ENCODE measurements around the gene ACP7.

GRCh38 chr19:39086386-39086785 is 2.2 kb downstream of the ACP7 start:
- TF ChIP-seq MAZ (IDR thresholded peaks at IDR 0.05; ENCODE audit: borderline replicate concordance, low read depth, low read length) (no peak), RFX5 (IDR thresholded peaks at IDR 0.05) (no peak), EP300 (IDR thresholded peaks at IDR 0.05) (no peak), RAD21 (conservative IDR thresholded peaks at IDR 0.05 in 1 of 2, IDR thresholded peaks at IDR 0.05 in 1 of 2) (no peak), KDM1A (IDR thresholded peaks at IDR 0.05; ENCODE audit: low read depth) (no peak), ATOH8 (CRISPR knock-in tag; IDR thresholded peaks at IDR 0.05; ENCODE audit: low read depth) (no peak), ESRRA (IDR thresholded peaks at IDR 0.05; ENCODE audit: borderline replicate concordance, low read length) (no peak), JUN (IDR thresholded peaks at IDR 0.05) (no peak)
- TF ChIP-seq, protein P1, sequence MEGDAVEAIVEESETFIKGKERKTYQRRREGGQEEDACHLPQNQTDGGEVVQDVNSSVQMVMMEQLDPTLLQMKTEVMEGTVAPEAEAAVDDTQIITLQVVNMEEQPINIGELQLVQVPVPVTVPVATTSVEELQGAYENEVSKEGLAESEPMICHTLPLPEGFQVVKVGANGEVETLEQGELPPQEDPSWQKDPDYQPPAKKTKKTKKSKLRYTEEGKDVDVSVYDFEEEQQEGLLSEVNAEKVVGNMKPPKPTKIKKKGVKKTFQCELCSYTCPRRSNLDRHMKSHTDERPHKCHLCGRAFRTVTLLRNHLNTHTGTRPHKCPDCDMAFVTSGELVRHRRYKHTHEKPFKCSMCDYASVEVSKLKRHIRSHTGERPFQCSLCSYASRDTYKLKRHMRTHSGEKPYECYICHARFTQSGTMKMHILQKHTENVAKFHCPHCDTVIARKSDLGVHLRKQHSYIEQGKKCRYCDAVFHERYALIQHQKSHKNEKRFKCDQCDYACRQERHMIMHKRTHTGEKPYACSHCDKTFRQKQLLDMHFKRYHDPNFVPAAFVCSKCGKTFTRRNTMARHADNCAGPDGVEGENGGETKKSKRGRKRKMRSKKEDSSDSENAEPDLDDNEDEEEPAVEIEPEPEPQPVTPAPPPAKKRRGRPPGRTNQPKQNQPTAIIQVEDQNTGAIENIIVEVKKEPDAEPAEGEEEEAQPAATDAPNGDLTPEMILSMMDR (IDR thresholded peaks at IDR 0.05) = no peak

Measured in A549 (cell line).